HepG2 (cell line): ENCODE data around the gene VDAC1. TPM values are rescaled to one million over a fixed set of nuclear protein-coding genes. Genes with fewer than 3 reads are reported as not detected.

ENCODE experiments used
- CAMTA2 ChIP-seq: sonication (generic); formaldehyde crosslinking; IDR thresholded peaks from 2 replicates; pipeline ENCODE4 v1.4.0; 2020; ENCODE audit warnings: mild to moderate bottlenecking, missing genetic modification reagents, borderline replicate concordance
- CBFB ChIP-seq: sonication (generic); formaldehyde crosslinking; IDR thresholded peaks from 2 replicates; pipeline ENCODE4 v1.4.0; 2020; ENCODE audit warnings: missing genetic modification reagents
- CHCHD3 ChIP-seq: sonication (generic); formaldehyde crosslinking; IDR thresholded peaks from 2 replicates; pipeline ENCODE4 v1.8.0; 2022; ENCODE audit warnings: mild to moderate bottlenecking, missing genetic modification reagents, moderate library complexity
- KDM2A ChIP-seq: sonication (generic); formaldehyde crosslinking; IDR thresholded peaks from 2 replicates; pipeline ENCODE4 v1.4.0; 2020; ENCODE audit warnings: low read depth, missing genetic modification reagents, borderline replicate concordance
- MED8 ChIP-seq: sonication (generic); formaldehyde crosslinking; IDR thresholded peaks from 2 replicates; pipeline ENCODE4 v1.8.1; 2023; ENCODE audit warnings: mild to moderate bottlenecking, missing genetic modification reagents; ENCODE audit not compliant: insufficient replicate concordance
- MYC ChIP-seq: sonication (generic); formaldehyde crosslinking; IDR thresholded peaks from 2 replicates; pipeline ENCODE4 v1.9.0; 2021; ENCODE audit warnings: missing genetic modification reagents, borderline replicate concordance
- NCOA1 ChIP-seq: sonication (generic); formaldehyde crosslinking; IDR thresholded peaks from 2 replicates; pipeline ENCODE4 v1.9.0; 2021; ENCODE audit warnings: missing genetic modification reagents
- NFRKB ChIP-seq: fragments of 450-650 bp; IDR thresholded peaks from 2 replicates; pipeline ENCODE4 v1.6.1; 2017
- RARA ChIP-seq: IDR thresholded peaks from 2 replicates; pipeline ENCODE4 v1.6.1; 2016; ENCODE audit warnings: missing genetic modification reagents, missing compliant biosample characterization
- RXRB ChIP-seq: IDR thresholded peaks from 2 replicates; pipeline ENCODE4 v1.6.1; 2016; ENCODE audit warnings: borderline replicate concordance, missing genetic modification reagents, missing compliant biosample characterization
- ZFP37 ChIP-seq: sonication (generic); formaldehyde crosslinking; IDR thresholded peaks from 2 replicates; pipeline ENCODE4 v1.4.0; 2020; ENCODE audit warnings: missing genetic modification reagents, borderline replicate concordance
- ZFP41 ChIP-seq: sonication (generic); formaldehyde crosslinking; IDR thresholded peaks from 2 replicates; pipeline ENCODE4 v1.4.0; 2020; ENCODE audit warnings: mild to moderate bottlenecking, missing genetic modification reagents, borderline replicate concordance
- ZMYM3 ChIP-seq: sonication (generic); formaldehyde crosslinking; IDR thresholded peaks from 2 replicates; pipeline ENCODE4 v1.5.1; 2020; ENCODE audit warnings: mild to moderate bottlenecking, missing genetic modification reagents
- ZNF749 ChIP-seq: sonication (generic); formaldehyde crosslinking; IDR thresholded peaks from 2 replicates; pipeline ENCODE4 v1.8.0; 2022; ENCODE audit warnings: mild to moderate bottlenecking, missing genetic modification reagents, moderate library complexity, borderline replicate concordance
- ZNF777 ChIP-seq: sonication (generic); formaldehyde crosslinking; IDR thresholded peaks from 2 replicates; pipeline ENCODE4 v1.4.0; 2020; ENCODE audit warnings: missing genetic modification reagents
- ZSCAN25 ChIP-seq: sonication (generic); formaldehyde crosslinking; IDR thresholded peaks from 2 replicates; pipeline ENCODE4 v1.8.0; 2022; ENCODE audit warnings: mild to moderate bottlenecking, missing genetic modification reagents
- polyA plus RNA-seq, 8 experiments: library from polyadenylated mRNA; depleted of rRNA in 3 of 8; stranded (reverse) in 7 of 8; unstranded in 1 of 8; fragments of >200 nt; fragmentation: Illumina TruSeq in 4 of 8; extraction: Trizol in 4 of 8; gene quantifications; 2 replicates each; pipeline versions ENCODE4 v1.2.1 to v1.2.3, GENCODE V29; 2011 to 2016; ENCODE audit warnings: low read depth in 4 of 8, missing spikeins in 1 of 8, mixed read lengths in 1 of 8; ENCODE audit not compliant: insufficient read depth in 1 of 8
- total RNA-seq, 5 experiments: library from RNA; depleted of rRNA; stranded (reverse); fragments of >200 nt; fragmentation: Illumina TruSeq; extraction: Trizol; gene quantifications; 2 replicates each; pipeline ENCODE4 v1.2.3, GENCODE V29; 2016; ENCODE audit warnings: low read depth in 1 of 5
- TF ChIP-seq, protein P1 (sequence below): IDR thresholded peaks from 2 replicates; pipeline ENCODE4 v1.4.0; 2020; ENCODE audit warnings: mild to moderate bottlenecking, missing genetic modification reagents
- TF ChIP-seq, protein P2 (sequence below): sonication (generic); formaldehyde crosslinking; IDR thresholded peaks from 2 replicates; pipeline ENCODE4 v1.4.0; 2020; ENCODE audit warnings: mild to moderate bottlenecking, missing genetic modification reagents

VDAC1 gene
- total and polyA plus RNA-seq, 2 of the 13 experiments (the other 11 are each of a cell fraction or from before 2014, with no cell fraction given) = 112 to 380 TPM

DNA sequence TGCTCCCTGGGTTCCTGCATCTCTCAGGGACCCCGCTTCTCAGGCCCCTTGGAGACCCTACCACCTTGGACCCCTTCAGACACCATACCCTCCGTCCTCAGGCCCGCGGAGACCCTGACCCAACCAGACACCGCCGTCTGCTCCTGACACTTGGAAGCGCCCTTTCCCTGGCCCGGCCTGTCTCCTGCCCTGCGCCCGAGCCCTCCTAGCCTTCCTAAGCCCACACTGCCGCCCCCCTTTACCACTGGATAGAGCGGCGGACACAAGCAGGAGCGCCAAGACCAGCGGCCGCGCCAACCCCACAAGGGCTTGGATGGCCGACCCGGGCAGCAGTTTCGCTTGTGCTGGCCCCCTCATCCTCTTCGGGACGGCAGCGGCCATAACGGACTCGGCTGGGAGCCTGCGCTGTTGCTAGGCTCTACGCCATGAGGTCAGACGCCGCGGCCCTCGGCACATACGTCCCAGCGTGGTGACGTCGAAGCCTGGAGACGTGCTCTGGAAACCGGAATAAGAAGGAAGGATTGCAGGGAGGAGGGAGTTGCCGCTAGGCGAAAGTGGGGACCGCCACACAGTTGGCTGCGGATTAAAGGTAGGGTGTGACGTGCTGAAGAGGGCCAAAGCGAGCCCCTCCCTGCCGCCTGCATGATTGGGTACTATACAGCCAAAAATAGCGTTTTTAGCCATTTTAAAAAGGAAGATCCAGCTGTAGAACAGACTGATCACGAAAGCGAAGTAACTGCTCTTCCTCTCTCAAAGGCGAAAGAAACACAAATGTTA is 36.4 kb downstream of the VDAC1 start, which contains the start of gene C5orf15 (continued):
- TF ChIP-seq NFRKB (no peak), CBFB (peak; percentile 82), MED8 (CRISPR knock-in tag) (peak; percentile 77), ZFP37 (CRISPR knock-in tag) (no peak), ZMYM3 (CRISPR knock-in tag) (peak; percentile 35; the same call in 1 of the 2 replicates), RXRB (CRISPR knock-in tag) (peak; percentile 57), KDM2A (CRISPR knock-in tag) (peak; percentile 96), ZSCAN25 (CRISPR knock-in tag) (peak; percentile 79; the same call in 1 of the 2 replicates), RARA (CRISPR knock-in tag) (no peak), NCOA1 (CRISPR knock-in tag) (no peak), MYC (peak; percentile 84; the same call in 1 of the 2 replicates), ZFP41 (0 out of 2 replicates have a peak, but pooled peaks have one; percentile 73), ZNF777 (CRISPR knock-in tag) (no peak), CAMTA2 (CRISPR knock-in tag) (no peak), ZNF749 (peak; percentile 47; the same call in 1 of the 2 replicates), CHCHD3 (CRISPR knock-in tag) (no peak)
- TF ChIP-seq, protein P1, sequence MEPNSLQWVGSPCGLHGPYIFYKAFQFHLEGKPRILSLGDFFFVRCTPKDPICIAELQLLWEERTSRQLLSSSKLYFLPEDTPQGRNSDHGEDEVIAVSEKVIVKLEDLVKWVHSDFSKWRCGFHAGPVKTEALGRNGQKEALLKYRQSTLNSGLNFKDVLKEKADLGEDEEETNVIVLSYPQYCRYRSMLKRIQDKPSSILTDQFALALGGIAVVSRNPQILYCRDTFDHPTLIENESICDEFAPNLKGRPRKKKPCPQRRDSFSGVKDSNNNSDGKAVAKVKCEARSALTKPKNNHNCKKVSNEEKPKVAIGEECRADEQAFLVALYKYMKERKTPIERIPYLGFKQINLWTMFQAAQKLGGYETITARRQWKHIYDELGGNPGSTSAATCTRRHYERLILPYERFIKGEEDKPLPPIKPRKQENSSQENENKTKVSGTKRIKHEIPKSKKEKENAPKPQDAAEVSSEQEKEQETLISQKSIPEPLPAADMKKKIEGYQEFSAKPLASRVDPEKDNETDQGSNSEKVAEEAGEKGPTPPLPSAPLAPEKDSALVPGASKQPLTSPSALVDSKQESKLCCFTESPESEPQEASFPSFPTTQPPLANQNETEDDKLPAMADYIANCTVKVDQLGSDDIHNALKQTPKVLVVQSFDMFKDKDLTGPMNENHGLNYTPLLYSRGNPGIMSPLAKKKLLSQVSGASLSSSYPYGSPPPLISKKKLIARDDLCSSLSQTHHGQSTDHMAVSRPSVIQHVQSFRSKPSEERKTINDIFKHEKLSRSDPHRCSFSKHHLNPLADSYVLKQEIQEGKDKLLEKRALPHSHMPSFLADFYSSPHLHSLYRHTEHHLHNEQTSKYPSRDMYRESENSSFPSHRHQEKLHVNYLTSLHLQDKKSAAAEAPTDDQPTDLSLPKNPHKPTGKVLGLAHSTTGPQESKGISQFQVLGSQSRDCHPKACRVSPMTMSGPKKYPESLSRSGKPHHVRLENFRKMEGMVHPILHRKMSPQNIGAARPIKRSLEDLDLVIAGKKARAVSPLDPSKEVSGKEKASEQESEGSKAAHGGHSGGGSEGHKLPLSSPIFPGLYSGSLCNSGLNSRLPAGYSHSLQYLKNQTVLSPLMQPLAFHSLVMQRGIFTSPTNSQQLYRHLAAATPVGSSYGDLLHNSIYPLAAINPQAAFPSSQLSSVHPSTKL (CRISPR knock-in tag) = peak; percentile 61
- TF ChIP-seq, protein P2, sequence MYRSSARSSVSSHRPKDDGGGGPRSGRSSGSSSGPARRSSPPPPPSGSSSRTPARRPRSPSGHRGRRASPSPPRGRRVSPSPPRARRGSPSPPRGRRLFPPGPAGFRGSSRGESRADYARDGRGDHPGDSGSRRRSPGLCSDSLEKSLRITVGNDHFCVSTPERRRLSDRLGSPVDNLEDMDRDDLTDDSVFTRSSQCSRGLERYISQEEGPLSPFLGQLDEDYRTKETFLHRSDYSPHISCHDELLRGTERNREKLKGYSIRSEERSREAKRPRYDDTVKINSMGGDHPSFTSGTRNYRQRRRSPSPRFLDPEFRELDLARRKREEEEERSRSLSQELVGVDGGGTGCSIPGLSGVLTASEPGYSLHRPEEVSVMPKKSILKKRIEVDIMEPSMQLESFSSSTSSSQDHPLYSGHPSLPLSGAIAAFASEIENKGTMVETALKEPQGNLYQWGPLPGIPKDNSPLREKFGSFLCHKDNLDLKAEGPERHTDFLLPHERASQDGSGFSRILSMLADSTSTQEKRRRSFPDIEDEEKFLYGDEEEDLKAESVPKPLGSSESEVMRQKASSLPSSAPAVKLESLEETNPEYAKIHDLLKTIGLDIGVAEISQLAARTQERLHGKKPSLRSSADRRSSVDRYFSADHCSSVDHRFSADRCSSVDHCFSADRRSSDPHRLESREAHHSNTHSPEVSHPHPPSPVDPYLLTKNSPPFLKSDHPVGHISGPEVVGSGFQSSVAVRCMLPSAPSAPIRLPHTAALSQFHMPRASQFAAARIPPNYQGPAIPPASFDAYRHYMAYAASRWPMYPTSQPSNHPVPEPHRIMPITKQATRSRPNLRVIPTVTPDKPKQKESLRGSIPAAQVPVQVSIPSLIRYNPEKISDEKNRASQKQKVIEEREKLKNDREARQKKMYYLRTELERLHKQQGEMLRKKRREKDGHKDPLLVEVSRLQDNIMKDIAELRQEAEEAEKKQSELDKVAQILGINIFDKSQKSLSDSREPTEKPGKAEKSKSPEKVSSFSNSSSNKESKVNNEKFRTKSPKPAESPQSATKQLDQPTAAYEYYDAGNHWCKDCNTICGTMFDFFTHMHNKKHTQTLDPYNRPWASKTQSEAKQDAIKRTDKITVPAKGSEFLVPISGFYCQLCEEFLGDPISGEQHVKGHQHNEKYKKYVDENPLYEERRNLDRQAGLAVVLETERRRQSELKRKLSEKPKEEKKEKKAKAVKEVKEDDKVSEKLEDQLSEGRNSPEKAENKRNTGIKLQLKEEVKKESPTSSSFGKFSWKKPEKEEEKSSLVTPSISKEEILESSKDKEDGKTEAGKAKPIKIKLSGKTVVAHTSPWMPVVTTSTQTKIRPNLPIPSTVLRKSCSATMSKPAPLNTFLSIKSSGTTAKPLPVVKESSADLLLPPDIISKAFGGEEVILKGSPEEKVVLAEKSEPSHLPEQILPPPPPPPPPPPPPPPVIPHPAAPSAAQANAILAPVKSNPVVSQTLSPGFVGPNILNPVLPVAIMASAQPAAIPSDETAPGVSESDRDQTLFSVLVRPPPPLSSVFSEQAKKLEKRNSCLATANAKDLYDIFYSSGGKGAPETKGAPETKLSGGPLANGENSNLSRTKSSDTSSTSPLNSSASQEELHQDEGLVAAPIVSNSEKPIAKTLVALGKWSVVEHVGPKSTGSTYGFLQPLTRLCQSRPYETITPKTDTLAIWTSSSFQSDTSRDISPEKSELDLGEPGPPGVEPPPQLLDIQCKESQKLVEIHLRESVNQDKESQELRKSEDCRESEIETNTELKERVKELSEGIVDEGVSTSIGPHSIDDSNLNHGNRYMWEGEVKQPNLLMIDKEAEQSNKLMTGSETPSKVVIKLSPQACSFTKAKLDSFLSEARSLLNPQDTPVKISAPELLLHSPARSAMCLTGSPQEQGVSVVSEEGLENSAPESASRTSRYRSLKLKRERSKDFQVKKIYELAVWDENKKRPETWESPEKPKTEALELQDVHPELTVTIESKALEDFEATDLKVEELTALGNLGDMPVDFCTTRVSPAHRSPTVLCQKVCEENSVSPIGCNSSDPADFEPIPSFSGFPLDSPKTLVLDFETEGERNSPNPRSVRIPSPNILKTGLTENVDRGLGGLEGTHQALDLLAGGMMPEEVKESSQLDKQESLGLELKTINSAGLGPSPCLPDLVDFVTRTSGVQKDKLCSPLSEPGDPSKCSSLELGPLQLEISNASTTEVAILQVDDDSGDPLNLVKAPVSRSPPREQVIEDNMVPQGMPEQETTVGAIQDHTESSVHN (CRISPR knock-in tag) = no peak
